Measurements from ENCODE around the gene HOXB9. TPM values are rescaled to one million over a fixed set of nuclear protein-coding genes. Genes with fewer than 3 reads are reported as not detected.

HOXB9 gene
- total RNA-seq, 4 donors from 2014 or later = 0.09 to 0.48 TPM; not detected in 2

DNA sequence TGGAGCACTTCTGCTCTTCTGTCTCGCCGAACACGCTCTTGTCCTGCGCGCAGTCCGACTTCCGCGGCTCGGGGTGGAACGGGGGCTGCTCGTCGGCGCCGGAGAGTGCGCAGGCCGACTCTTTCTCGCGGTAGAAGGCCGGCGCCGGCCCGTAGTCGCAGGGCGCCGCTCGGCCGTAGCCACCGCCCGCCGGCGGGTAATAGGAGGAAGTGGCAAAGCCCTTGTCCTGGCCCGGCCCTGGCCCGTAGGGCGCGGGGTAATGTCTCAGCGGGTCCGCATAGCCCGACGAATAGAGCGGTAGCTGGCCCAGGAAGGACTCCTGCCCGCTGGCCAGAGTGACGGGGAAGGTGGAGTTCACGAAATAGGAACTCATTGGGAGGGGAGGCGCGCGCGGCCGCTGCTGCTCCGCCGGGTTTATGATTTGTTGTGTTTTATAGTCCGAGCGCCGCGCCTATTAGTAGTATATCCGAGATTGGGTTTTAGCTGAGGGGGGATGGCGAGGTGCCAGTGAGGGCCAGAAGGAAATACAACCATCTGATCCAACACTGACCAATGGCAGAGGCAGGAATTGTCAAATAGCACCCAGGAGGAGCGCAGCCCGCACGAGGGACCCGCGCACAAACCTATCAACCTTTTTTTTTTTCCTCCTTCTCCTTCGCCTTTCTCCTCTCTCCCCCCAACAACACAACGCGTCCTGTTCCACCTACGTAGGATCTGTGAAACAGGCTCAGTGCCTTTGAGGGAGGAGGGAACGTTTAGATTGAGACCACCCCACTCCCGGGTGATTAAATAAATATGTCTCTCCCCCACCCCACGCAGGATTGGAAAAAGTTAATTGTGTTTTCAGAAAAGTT lies 28.2 kb downstream of the HOXB9 start:
- ATAC-seq (ENCODE audit: low FRiP score) = peak; percentile 34
- TF ChIP-seq, protein P1, sequence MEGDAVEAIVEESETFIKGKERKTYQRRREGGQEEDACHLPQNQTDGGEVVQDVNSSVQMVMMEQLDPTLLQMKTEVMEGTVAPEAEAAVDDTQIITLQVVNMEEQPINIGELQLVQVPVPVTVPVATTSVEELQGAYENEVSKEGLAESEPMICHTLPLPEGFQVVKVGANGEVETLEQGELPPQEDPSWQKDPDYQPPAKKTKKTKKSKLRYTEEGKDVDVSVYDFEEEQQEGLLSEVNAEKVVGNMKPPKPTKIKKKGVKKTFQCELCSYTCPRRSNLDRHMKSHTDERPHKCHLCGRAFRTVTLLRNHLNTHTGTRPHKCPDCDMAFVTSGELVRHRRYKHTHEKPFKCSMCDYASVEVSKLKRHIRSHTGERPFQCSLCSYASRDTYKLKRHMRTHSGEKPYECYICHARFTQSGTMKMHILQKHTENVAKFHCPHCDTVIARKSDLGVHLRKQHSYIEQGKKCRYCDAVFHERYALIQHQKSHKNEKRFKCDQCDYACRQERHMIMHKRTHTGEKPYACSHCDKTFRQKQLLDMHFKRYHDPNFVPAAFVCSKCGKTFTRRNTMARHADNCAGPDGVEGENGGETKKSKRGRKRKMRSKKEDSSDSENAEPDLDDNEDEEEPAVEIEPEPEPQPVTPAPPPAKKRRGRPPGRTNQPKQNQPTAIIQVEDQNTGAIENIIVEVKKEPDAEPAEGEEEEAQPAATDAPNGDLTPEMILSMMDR (IDR thresholded peaks at IDR 0.05) = no peak
- no peak for DNase-seq (ENCODE audit: low spot score)

DNA sequence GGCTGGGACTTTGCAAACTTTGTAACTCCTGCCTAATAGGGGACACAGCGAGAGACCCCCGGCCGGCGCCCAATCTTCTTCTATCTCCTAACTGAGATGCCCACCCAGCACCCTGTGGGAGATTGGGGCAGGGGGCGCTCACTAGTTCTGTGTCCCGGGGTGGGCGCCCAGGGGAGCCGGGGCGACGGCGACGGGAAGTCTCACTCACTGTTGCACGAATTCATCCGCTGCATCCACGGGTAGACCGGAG lies 28.7 kb downstream of the HOXB9 start:
- DNase-seq (ENCODE audit: low spot score) = no peak
- TF ChIP-seq, protein P1 (IDR thresholded peaks at IDR 0.05) = no peak
- ATAC-seq (ENCODE audit: low FRiP score) = no peak

DNA sequence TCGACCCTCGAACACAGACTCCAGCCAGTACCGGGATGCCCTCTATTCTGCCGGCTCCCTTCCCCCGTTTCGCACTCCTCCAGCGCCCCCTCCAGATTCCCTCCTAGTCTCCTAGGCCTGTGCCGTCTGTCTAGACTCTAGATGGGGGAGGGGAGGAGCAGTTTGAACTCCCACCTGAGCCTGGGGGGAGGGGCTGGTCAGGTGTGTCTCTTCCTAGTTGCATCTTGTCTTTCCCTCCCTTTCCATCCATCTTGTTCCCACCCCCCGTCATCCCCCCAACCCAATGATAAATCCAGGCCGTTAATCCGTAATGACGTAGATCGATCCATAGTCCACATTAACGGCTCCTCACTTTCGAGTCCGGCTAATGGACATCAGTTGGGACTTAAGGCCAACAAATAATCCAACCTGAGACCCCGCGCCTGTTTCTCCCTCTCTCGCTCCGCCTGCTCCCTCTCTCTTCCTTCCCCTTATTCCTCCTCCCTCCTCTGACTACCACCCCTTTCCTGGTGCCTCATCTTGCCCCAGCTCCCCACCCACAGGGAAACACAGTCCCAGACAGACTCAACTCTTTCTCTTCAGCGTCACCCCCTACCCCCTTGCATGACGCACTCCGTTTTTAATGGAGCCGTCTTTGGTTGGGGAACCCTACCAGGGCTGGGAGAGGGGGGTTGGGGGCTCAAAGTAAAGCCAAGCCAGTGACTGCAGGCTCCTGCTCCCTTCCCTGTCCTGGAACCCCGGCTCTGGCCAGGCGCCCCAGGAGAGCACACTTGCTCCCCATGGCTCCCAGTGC lies 29.2 kb downstream of the HOXB9 start:
- TF ChIP-seq, protein P1 (IDR thresholded peaks at IDR 0.05) = no peak
- no peak for ATAC-seq (ENCODE audit: low FRiP score)
- DNase-seq (ENCODE audit: low spot score) = no peak

DNA sequence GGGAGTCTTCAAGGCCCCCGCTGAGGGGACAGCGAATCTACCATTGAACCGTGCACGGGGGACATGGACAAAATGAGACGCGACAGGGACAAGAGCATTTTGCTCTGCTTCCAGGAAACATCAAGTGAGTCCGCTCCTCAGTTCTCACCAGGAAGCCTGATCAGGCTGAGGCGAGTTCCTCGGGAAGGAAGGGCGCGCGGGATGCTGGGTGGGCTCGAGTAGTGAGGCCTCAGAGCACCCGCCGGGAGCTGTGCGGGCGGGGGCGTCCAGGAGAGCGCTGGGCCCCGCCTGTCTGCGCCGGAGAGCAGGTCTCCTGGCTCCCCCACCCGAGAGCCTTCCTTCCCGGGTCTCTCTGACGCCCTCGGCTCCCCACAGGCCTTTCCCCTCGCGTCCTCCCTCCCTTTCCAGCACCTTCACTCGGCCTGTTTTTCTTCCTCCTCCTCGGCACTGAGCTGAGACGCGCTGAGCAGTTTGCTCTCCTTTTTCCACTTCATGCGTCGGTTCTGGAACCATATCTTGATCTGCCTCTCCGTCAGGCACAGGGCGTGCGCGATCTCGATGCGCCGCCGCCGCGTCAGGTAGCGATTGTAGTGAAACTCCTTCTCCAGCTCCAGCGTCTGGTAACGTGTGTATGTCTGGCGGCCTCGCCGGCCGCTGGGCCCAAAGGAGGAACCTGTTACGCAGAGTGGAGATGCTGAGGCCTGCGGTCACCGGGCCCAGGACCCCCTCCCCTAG lies 30.0 kb downstream of the HOXB9 start:
- DNase-seq (ENCODE audit: low spot score) (no peak), ATAC-seq (ENCODE audit: low FRiP score) (no peak)
- TF ChIP-seq, protein P1 (IDR thresholded peaks at IDR 0.05) = no peak

DNA sequence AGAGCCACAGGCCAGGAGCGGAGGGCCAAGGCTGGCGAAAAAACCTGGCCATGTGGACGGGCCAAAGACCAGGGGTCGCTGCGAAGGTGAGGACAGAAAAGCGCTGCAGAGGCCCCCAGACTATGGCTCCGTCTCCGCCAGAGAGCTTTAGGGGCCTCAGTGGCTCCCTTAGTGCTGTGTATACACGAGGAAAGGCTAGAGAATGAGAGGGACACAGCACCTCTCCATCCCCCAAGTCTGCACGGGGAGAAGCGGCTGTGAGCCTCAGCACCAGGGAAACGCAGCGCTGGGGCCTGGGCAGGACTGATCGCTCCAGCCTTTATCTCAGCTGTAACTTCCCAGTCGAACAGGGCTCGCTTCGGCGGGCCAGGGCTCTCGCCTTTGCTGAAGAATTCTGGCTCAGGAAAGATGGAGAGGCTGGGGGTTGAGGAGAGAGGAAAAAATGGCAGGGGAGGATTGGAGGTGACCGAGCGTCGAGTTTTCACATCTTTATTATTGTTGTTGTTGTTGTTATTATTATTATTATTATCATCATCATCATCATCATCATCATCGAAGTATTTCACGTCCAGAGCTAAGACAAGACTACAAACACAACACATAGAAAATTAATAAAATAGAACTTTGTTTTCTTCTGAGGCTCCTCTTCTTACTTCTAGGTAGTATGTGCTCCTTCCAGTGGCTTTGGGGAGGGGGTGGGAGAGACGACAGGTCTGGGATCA lies 30.7 kb downstream of the HOXB9 start:
- TF ChIP-seq, protein P1 (IDR thresholded peaks at IDR 0.05) = no peak
- no peak for ATAC-seq (ENCODE audit: low FRiP score)
- no peak for DNase-seq (ENCODE audit: low spot score)

DNA sequence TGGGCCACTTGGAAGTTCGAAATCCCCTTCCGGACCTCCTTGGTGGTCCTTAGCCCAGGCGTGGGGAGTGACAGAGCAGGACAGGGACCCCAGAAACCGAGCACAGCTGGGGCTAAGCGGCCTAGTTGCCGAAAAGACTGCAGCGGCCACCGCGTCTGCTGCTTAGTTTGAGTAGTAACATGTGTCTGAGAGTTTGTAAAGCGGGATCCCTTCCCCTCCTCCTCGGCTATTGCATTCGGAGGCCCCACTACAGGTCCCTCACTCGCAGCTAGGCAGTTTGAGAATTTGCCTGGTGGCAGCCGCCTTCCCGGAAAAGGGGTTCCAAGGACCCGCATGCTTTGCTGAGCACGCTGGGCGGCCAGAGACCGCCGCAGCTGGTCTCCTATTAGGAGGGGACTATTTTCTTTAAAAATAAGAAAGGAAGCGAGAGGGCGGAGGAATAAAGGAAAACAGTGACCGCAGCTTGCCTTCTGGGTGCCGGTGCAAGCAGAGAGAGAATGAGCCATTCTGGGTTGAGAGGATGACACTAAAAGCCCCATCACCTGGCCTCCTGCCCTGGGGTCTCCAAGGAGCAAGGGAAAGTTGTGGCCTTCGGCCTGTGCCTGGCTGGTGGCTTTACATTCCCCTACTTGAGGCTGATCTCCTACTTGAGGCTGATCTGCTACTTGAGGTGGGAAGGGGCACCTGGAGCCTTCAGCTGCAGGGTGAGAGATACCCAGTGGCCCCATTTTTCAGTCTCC lies 31.4 kb downstream of the HOXB9 start:
- ATAC-seq (ENCODE audit: low FRiP score) (no peak), DNase-seq (ENCODE audit: low spot score) (no peak)
- TF ChIP-seq, protein P1 (IDR thresholded peaks at IDR 0.05) = no peak

Measured in omental fat pad (tissue), 4 donors.